GM23338 (cell line): ENCODE measurements around the gene NRF1. TPM values are rescaled to one million over a fixed set of nuclear protein-coding genes. Genes with fewer than 3 reads are reported as not detected.

Experiments
- ATAC-seq: fragments of 200-7000 bp; cut with Tn5 transposase; 3 replicates; pipeline ENCODE4 v1.9.1; 2020
- DNase-seq: peaks from one replicate; pipeline ENCODE4 v3.0.0-alpha.2; 2015; ENCODE audit warnings: low spot score
- H2AFZ ChIP-seq: fragments of 200-600 bp; sonication (generic); 2 replicates; pipeline ENCODE4 v1.8.0; 2016; ENCODE audit warnings: antibody characterized with exemption, mild to moderate bottlenecking, moderate library complexity
- H3F3A ChIP-seq: fragments of 200-600 bp; sonication (generic); replicated peaks from 2 replicates; pipeline ENCODE4 v1.8.0; 2017; ENCODE audit warnings: antibody characterized with exemption, mixed run types, low read depth
- H3K27ac ChIP-seq: fragments of 200-600 bp; sonication (generic); 2 replicates; pipeline ENCODE4 v1.6.1; 2016; ENCODE audit warnings: low read depth
- H3K27me3 ChIP-seq: fragments of 200-600 bp; sonication (generic); 2 replicates; pipeline ENCODE4 v1.8.0; 2016; ENCODE audit warnings: mild to moderate bottlenecking, mixed run types, moderate library complexity; ENCODE audit not compliant: insufficient read depth
- H3K36me3 ChIP-seq: fragments of 200-600 bp; sonication (generic); 2 replicates; pipeline ENCODE4 v1.8.0; 2016; ENCODE audit warnings: mild to moderate bottlenecking; ENCODE audit not compliant: insufficient read depth
- H3K4me1 ChIP-seq: fragments of 200-600 bp; sonication (generic); 2 replicates; pipeline ENCODE4 v1.8.0; 2016; ENCODE audit warnings: mild to moderate bottlenecking, moderate library complexity; ENCODE audit not compliant: insufficient read depth
- H3K4me2 ChIP-seq: fragments of 200-600 bp; sonication (generic); 2 replicates; pipeline ENCODE4 v1.7.1; 2017; ENCODE audit warnings: mixed run types
- H3K4me3 ChIP-seq: fragments of 200-600 bp; sonication (generic); 2 replicates; pipeline ENCODE4 v1.6.1; 2016; ENCODE audit warnings: mixed run types
- H3K79me2 ChIP-seq: fragments of 200-600 bp; sonication (generic); replicated peaks from 2 replicates; pipeline ENCODE4 v1.8.0; 2017; ENCODE audit warnings: mild to moderate bottlenecking; ENCODE audit not compliant: insufficient read depth
- H3K9me2 ChIP-seq: fragments of 200-600 bp; sonication (generic); 2 replicates; pipeline ENCODE4 v1.8.0; 2017; ENCODE audit not compliant: insufficient read depth
- H4K20me1 ChIP-seq: fragments of 200-600 bp; sonication (generic); replicated peaks from 2 replicates; pipeline ENCODE4 v1.8.0; 2017; ENCODE audit warnings: mild to moderate bottlenecking; ENCODE audit not compliant: insufficient read depth
- H3K27ac Mint-ChIP-seq: 2 replicates; pipeline ENCODE4 v1.8.0; 2020; ENCODE audit warnings: inconsistent platforms, mild to moderate bottlenecking, moderate library complexity, mixed read lengths
- H3K27me3 Mint-ChIP-seq: 3 replicates; pipeline ENCODE4 v1.8.0; 2022; ENCODE audit warnings: low read depth, mild to moderate bottlenecking, moderate library complexity, mixed read lengths, inconsistent platforms; ENCODE audit not compliant: insufficient read depth, poor library complexity
- H3K36me3 Mint-ChIP-seq: 3 replicates; pipeline ENCODE4 v1.8.0; 2021; ENCODE audit warnings: low read depth, mild to moderate bottlenecking, inconsistent platforms, moderate library complexity, mixed read lengths
- H3K4me1 Mint-ChIP-seq: 3 replicates; pipeline ENCODE4 v1.8.0; 2020; ENCODE audit warnings: mild to moderate bottlenecking, inconsistent platforms, mixed read lengths
- H3K4me3 Mint-ChIP-seq: 3 replicates; pipeline ENCODE4 v1.8.0; 2021; ENCODE audit warnings: moderate library complexity, mild to moderate bottlenecking, inconsistent platforms, mixed read lengths
- H3K9me3 Mint-ChIP-seq: 3 replicates; pipeline ENCODE4 v1.8.0; 2020; ENCODE audit warnings: moderate library complexity, mild to moderate bottlenecking, inconsistent platforms, mixed read lengths
- CREB1 ChIP-seq: fragments of 250-450 bp; sonication (Bioruptor Pico); IDR thresholded peaks from 2 replicates; pipeline ENCODE4 v1.5.0; 2020; ENCODE audit warnings: low read depth, mild to moderate bottlenecking, moderate library complexity
- CTCF ChIP-seq, 2 experiments: fragments of 200-600 bp in 1 of 2; sonication (generic) in 1 of 2; conservative IDR thresholded peaks; 2 replicates each; pipeline versions ENCODE4 v1.5.1 to v1.6.1; 2016 to 2017; ENCODE audit warnings: antibody characterized with exemption in 2 of 2, low read depth in 2 of 2, mild to moderate bottlenecking in 2 of 2, moderate library complexity in 1 of 2
- ETS1 ChIP-seq: IDR thresholded peaks from 2 replicates; pipeline ENCODE4 v1.6.1; 2016; ENCODE audit warnings: antibody characterized with exemption
- EZH2 ChIP-seq: fragments of 200-600 bp; sonication (generic); IDR thresholded peaks from one replicate; pipeline ENCODE4 v1.8.0; 2017; ENCODE audit warnings: antibody characterized with exemption, mild to moderate bottlenecking, low read depth; ENCODE audit not compliant: unreplicated experiment
- EZH2phosphoT487 ChIP-seq: fragments of 200-600 bp; sonication (generic); IDR thresholded peaks from one replicate; pipeline ENCODE4 v1.8.1; 2018; ENCODE audit warnings: antibody characterized with exemption; ENCODE audit not compliant: unreplicated experiment
- JUNB ChIP-seq: IDR thresholded peaks from one replicate; pipeline ENCODE4 v1.6.1; 2016; ENCODE audit warnings: antibody characterized with exemption; ENCODE audit not compliant: unreplicated experiment
- NANOG ChIP-seq: IDR thresholded peaks from 2 replicates; pipeline ENCODE4 v1.6.1; 2016; ENCODE audit warnings: antibody characterized with exemption, borderline replicate concordance
- POLR2AphosphoS5 ChIP-seq: IDR thresholded peaks from 2 replicates; pipeline ENCODE4 v1.6.1; 2016; ENCODE audit warnings: antibody characterized with exemption, low read depth
- REST ChIP-seq: IDR thresholded peaks from one replicate; pipeline ENCODE4 v1.6.1; 2018; ENCODE audit warnings: antibody characterized with exemption; ENCODE audit not compliant: unreplicated experiment
- STAT1 ChIP-seq: IDR thresholded peaks from one replicate; pipeline ENCODE4 v1.6.1; 2016; ENCODE audit warnings: antibody characterized with exemption; ENCODE audit not compliant: unreplicated experiment
- ZNF114 ChIP-seq: fragments of 250-450 bp; sonication (Bioruptor Pico); IDR thresholded peaks from 2 replicates; pipeline ENCODE4 v1.5.0; 2020; ENCODE audit warnings: mild to moderate bottlenecking, moderate library complexity
- ZNF331 ChIP-seq: fragments of 250-450 bp; sonication (Bioruptor Pico); IDR thresholded peaks from 2 replicates; pipeline ENCODE4 v1.5.0; 2020; ENCODE audit warnings: low read depth, mild to moderate bottlenecking, moderate library complexity
- polyA plus RNA-seq: library from polyadenylated mRNA; unstranded; fragments of >200 nt; fragmentation: Nextera tagmentation; extraction: Ambion mirVana; gene quantifications from 2 replicates; pipeline ENCODE4 v1.2.1, GENCODE V29; 2016
- total RNA-seq: library from RNA; depleted of rRNA; stranded (reverse); fragments of >200 nt; shearing (Covaris generic); gene quantifications from 2 replicates; pipeline ENCODE4 v1.2.3, GENCODE V29; 2014
- TF ChIP-seq, protein P1 (sequence below): fragments of 250-450 bp; sonication (Bioruptor Pico); IDR thresholded peaks from 2 replicates; pipeline ENCODE4 v1.5.0; 2020; ENCODE audit warnings: mild to moderate bottlenecking, moderate library complexity

The NRF1 gene
- total and polyA plus RNA-seq, 2 experiments from 2014 or later: 5.3 to 24.6 TPM

DNA sequence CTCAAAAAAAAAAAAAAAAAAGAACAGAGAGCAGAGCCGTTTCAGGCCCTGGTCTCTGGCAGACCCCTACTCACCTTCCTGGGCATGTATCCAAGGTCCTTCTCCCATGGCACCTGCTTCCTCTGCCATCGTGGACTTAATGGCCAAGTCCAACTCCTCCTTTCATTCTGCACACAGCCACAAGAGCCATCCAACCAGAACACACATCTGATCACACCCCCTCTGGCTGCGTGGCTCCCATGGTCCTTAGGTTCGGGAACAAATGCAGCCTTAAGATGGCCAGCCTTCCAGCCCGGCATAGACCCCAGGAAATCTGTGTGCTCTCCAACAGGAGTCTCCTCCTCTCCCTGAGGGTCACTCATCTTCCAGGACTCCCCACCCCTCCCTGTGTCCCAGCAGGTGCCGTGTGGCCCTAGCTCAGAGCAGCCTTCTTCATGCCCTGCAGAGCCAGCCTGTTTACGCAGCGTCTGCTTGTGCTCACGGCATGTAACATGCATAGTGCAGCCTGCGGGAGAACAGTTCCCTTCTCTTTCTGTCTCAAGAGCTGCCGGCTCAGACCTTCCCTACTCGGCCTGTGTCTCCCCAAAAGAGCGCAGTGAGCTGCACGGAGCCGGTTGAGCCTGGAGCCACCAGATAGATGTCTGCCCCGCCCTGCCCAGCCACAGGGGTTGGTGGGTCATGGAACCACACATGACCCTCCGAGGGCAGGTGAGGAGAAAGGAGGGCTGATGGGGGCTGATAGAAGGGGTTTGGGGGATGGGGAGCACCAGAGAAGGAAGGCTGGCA lies 157.3 kb downstream of the NRF1 start:
- Mint-ChIP-seq H3K4me1 (peaks cover 47% of the 10 kb centered on the region), H3K9me3 (no peaks in the 10 kb centered on the region; the same call in 2 of the 3 replicates), H3K27ac (peak overlapping the region; percentile 71), H3K27me3 (peaks cover 16% of the 10 kb centered on the region), H3K4me3 (no peak overlapping the region), H3K36me3 (peaks cover 61% of the 10 kb centered on the region)
- TF ChIP-seq NANOG (no peak), EZH2 (no peak), CREB1 (no peak), POLR2AphosphoS5 (no peak), ZNF114 (CRISPR knock-in tag) (no peak), ETS1 (no peak), CTCF (conservative IDR thresholded peaks at IDR 0.05; ENCODE audit: low read depth in 2 of 2) (no peak), REST (no peak), ZNF331 (CRISPR knock-in tag) (no peak), STAT1 (no peak), JUNB (no peak), EZH2phosphoT487 (no peak)
- TF ChIP-seq, protein P1, sequence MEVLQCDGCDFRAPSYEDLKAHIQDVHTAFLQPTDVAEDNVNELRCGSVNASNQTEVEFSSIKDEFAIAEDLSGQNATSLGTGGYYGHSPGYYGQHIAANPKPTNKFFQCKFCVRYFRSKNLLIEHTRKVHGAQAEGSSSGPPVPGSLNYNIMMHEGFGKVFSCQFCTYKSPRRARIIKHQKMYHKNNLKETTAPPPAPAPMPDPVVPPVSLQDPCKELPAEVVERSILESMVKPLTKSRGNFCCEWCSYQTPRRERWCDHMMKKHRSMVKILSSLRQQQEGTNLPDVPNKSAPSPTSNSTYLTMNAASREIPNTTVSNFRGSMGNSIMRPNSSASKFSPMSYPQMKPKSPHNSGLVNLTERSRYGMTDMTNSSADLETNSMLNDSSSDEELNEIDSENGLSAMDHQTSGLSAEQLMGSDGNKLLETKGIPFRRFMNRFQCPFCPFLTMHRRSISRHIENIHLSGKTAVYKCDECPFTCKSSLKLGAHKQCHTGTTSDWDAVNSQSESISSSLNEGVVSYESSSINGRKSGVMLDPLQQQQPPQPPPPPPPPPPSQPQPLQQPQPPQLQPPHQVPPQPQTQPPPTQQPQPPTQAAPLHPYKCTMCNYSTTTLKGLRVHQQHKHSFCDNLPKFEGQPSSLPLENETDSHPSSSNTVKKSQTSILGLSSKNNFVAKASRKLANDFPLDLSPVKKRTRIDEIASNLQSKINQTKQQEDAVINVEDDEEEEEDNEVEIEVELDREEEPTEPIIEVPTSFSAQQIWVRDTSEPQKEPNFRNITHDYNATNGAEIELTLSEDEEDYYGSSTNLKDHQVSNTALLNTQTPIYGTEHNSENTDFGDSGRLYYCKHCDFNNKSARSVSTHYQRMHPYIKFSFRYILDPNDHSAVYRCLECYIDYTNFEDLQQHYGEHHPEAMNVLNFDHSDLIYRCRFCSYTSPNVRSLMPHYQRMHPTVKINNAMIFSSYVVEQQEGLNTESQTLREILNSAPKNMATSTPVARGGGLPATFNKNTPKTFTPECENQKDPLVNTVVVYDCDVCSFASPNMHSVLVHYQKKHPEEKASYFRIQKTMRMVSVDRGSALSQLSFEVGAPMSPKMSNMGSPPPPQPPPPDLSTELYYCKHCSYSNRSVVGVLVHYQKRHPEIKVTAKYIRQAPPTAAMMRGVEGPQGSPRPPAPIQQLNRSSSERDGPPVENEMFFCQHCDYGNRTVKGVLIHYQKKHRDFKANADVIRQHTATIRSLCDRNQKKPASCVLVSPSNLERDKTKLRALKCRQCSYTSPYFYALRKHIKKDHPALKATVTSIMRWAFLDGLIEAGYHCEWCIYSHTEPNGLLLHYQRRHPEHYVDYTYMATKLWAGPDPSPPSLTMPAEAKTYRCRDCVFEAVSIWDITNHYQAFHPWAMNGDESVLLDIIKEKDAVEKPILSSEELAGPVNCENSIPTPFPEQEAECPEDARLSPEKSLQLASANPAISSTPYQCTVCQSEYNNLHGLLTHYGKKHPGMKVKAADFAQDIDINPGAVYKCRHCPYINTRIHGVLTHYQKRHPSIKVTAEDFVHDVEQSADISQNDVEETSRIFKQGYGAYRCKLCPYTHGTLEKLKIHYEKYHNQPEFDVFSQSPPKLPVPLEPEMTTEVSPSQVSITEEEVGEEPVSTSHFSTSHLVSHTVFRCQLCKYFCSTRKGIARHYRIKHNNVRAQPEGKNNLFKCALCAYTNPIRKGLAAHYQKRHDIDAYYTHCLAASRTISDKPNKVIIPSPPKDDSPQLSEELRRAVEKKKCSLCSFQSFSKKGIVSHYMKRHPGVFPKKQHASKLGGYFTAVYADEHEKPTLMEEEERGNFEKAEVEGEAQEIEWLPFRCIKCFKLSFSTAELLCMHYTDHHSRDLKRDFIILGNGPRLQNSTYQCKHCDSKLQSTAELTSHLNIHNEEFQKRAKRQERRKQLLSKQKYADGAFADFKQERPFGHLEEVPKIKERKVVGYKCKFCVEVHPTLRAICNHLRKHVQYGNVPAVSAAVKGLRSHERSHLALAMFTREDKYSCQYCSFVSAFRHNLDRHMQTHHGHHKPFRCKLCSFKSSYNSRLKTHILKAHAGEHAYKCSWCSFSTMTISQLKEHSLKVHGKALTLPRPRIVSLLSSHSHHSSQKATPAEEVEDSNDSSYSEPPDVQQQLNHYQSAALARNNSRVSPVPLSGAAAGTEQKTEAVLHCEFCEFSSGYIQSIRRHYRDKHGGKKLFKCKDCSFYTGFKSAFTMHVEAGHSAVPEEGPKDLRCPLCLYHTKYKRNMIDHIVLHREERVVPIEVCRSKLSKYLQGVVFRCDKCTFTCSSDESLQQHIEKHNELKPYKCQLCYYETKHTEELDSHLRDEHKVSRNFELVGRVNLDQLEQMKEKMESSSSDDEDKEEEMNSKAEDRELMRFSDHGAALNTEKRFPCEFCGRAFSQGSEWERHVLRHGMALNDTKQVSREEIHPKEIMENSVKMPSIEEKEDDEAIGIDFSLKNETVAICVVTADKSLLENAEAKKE: no peak
- DNase-seq (no peak), ATAC-seq (no peak)
- Histone ChIP-seq H2AFZ (no peak overlapping the region), H3K27me3 (no peaks in the 10 kb centered on the region), H3K4me1 (peaks cover 27% of the 10 kb centered on the region), H3K4me3 (no peak overlapping the region), H3K36me3 (no peaks in the 10 kb centered on the region; the same call in 1 of the 2 replicates), H3K9me2 (no peaks in the 10 kb centered on the region), H3F3A (no peaks in the 10 kb centered on the region; the same call in 1 of the 2 replicates), H3K4me2 (no peak overlapping the region), H3K27ac (no peak overlapping the region), H4K20me1 (no peaks in the 10 kb centered on the region; the same call in 1 of the 2 replicates), H3K79me2 (peaks cover 37% of the 10 kb centered on the region)
